ELR (cell line): ENCODE data around the gene IPCEF1.

Experiments used
- DNase-seq: peaks from one replicate; pipeline ENCODE4 v3.0.0-alpha.2; 2015; ENCODE audit warnings: low read depth

The IPCEF1 gene

GRCh38 chr6:154246723-154247118, 109.9 kb downstream of the IPCEF1 start:
- no peak for DNase-seq

- DNase-seq: no peak
These were observed 111.1 kb downstream of the IPCEF1 start for GRCh38 chr6:154245506-154245905.

DNA sequence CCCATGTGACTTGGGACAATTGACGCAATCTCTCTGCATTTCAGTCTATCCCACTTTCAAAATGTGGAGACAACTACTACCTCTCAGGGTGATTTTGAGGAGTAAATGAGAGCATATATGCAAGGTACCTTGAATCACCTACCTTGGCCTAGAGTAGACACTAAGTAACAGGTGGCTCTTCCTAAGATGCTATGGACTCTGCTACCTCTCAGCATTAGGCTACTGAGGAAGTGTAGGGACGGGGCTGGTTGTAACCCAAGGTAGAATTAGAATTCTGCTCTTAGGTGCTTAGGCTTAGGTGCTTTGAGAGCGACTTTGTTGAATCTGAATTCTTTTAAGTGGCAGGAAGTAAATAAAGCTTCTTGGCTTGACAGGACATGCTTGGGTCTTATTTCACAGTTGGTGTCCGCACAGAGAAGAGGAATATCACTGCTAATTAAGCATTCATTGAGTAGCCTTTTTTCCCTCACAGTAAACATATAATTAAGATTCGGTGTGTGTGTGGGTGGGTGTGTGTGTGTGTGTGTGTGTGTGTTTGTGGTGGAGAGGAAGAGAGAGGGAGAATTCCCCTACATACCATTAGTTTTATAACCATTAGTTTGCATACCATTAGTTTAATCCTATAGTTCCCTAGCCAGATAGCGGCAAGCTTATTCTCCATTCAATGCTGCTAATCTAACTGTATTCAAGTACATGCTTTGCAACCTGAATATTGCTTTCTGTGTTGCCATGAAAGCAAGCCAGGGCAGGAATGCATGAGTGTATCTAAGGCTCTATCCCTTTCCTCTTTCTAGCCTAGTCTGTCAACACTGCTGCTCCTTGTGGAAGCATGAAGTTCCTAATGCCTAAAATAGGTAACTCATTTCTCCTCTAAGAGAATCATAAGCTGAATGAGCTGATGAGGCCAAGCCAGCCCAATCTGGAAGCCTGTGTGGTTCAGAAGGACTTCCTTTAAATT, 112.5 kb downstream of the IPCEF1 start:
- DNase-seq: no peak

DNA sequence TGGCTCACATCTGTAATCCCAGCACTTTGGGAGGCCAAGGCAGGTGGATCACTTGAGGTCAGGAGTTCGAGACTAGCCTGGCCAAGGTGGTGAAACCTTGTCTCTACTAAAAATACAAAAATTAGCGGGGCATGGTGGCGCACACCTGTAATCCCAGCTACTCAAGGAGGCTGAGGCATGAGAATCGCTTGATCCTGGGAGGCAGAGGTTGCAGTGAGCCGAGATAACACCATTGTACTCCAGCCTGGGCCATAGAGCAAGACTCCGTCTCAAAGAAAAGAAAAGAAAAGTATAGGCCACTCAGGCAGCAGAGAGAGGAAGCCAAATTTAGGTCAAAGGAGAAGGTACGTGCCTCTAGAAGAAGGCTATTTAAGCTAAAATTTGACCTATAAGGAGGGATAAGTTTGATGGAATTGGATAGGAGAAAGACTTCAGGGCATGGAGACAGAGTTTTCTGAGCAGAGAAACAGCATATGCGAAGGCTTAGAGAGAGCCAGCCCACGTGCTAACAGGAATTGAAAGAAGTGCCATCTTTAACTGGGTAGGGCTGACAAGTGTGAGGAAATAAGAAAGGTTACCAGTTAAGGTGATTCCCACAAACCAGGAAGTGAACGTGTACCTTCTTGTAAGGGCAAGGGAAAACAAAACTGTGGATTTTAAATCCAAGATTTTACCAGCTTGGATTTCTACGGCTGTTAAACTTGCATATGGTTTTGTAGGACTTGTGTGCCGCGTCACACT, 113.8 kb downstream of the IPCEF1 start:
- no peak for DNase-seq

DNA sequence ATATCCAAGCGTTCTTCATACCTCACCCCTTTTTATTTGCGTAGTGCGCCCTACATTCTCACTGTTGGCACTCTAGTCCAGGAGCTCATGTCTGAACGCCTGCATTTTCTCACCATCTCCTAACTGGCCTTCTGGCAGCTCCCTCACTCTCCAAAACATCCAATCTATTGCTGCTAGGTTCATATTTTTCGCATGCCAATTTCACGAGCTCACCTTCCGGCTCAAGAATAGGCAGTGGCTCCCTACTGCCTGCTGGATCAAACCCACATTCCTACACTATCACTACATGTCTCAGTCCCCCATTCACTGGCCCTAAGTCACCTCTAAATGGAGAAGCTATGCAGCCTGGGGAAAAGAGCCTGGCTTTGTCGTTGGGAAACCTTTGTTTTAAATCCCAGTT, 115.0 kb downstream of the IPCEF1 start:
- no peak for DNase-seq

- peak; percentile 10 for DNase-seq
These were observed 115.5 kb downstream of the IPCEF1 start for GRCh38 chr6:154241061-154241460.

GRCh38 chr6:154239392-154239791, 117.2 kb downstream of the IPCEF1 start:
- no peak for DNase-seq

DNA sequence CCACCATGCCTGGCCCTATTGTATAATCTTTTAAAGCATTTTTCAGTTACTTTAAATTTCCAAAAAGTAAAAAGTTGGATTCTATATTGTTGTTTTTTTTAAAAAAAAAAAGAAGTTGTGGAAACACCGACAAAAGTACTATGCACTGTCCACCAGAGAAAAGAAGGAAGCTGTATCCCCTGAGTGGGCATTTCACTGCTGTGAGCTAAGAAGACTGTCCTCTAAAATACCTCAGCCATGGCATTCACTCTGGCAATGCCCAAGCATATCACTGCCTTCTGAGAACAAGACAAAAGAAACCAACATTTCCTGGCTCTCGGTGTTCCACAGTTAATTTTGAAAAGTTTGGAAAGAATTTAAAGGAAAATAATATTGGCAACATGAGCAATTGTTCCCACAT, 117.8 kb downstream of the IPCEF1 start:
- no peak for DNase-seq

GRCh38 chr6:154236646-154237301, 119.8 kb downstream of the IPCEF1 start:
- no peak for DNase-seq

- DNase-seq: no peak
These were observed 122.4 kb downstream of the IPCEF1 start for GRCh38 chr6:154234019-154234772.

DNA sequence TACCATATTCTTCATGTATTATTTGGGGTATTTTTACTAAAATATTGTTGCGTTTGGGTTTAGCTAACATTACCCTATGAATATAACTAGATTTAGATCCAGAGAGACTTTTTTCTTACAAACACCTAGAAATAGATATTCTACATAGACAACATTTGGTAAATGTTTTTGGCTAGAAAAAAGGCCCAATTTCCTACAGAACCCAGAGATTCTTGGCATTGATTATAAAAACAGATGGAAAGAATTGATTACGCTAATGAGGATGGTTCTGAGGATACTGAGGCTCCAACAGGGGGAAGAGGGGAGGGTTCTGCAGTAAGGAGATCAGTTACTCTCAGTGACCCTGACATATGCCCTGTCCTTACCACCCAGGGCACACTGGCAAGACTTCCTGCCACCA, 123.2 kb downstream of the IPCEF1 start:
- DNase-seq: no peak

DNA sequence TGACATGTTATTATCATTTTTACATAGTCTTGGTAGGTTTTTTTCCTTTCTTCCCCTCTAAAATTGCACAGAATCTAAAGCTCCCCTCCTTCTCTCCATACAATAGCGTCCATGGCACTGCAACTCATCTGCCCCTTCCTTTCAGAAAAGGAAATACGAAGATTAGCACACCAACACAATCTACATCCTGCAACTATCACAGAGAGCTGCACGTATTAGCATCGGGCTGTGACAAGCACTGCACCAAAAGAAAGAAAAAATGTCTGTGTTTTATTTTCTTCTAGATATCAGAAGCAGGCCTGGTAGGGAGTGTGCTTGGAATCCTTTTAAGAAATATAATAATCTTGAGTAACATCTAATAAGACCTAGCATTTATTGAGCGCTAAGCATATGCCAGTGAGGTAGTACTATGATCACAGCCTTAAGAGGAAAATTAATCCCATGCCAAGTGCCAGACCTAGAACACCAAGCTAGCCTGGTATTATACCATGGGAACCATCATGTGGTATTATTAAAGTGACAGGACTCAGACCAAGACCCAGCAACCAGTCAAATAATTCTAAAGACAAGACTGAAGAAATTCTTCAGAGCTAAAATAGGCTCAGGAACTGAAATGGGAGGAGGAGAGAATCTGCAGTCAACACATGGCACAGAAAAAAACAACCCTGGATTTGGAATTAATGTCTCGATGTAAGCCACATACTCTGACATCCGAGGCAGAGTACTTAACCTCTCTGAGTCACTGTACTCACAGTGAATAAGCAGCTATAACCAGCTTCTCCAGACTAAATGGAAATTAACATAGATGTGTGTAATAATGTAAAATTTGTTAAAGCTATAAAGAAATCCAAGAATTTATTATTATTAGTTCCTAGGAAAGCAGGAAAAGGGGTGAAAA, 124.3 kb downstream of the IPCEF1 start:
- DNase-seq: peak; percentile 26

GRCh38 chr6:154230910-154231595, 125.5 kb downstream of the IPCEF1 start:
- no peak for DNase-seq

- no peak for DNase-seq
These were observed 126.2 kb downstream of the IPCEF1 start for GRCh38 chr6:154230393-154230792.

- DNase-seq: no peak
These were observed 126.8 kb downstream of the IPCEF1 start for GRCh38 chr6:154229786-154230185.

- DNase-seq: no peak
These were observed 128.1 kb downstream of the IPCEF1 start for GRCh38 chr6:154228521-154228905.

GRCh38 chr6:154227862-154228520, 128.6 kb downstream of the IPCEF1 start:
- DNase-seq: no peak

DNA sequence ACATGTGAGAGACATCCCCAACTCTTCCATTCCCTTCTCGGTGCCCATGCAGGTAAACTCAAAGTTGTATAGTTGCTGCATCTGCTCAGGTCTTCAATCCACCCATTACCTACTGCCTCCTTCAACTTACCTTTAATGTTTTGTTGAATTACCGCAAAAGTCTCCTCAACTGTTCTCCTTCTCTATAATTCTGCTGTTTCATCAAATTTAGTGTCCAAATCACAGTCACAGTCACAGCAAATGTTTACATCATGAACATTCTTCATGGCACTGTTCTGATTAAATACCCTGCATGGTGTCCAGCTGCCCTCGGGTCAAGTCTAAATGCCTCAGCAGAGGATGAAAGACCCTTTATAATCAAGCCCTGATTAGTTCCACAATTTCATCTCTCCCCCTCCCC, 130.1 kb downstream of the IPCEF1 start:
- DNase-seq: no peak

GRCh38 chr6:154223296-154223695, 133.3 kb downstream of the IPCEF1 start:
- no peak for DNase-seq

GRCh38 chr6:154222716-154223115, 133.9 kb downstream of the IPCEF1 start:
- no peak for DNase-seq
